Activated CD8-positive, alpha-beta T cell treated with anti-CD3 and anti-CD28 coated beads, Interleukin-2, amount 10 ng/mL, durations not matched to agents 7 days and 5 days (primary cell): ENCODE data around the gene ABCA9. TPM values are rescaled to one million over a fixed set of nuclear protein-coding genes. Genes with fewer than 3 reads are reported as not detected.

ENCODE experiments used
- ATAC-seq: fragments of 150-1000 bp; cut with Tn5 transposase; one replicate; pipeline ENCODE4 v1.10.0; 2021; ENCODE audit warnings: moderate library complexity
- CTCF ChIA-PET: fragments of 350-600 bp; sonication (Branson Sonifier 250); formaldehyde crosslinking; loops from one replicate; lab custom pipeline; 2021; ENCODE audit warnings: antibody characterized with exemption; lab: Charles Lee
- POLR2A ChIA-PET: fragments of 350-600 bp; sonication (Branson Sonifier 250); formaldehyde crosslinking; loops from one replicate; lab custom pipeline; 2021; ENCODE audit warnings: antibody characterized with exemption; lab: Charles Lee
- DNase-seq: peaks from one replicate; pipeline ENCODE4 v3.0.0-alpha.2; 2020
- H3K27ac Mint-ChIP-seq: one replicate; pipeline ENCODE4 v1.8.0; 2021; ENCODE audit warnings: mild to moderate bottlenecking, mixed read lengths
- H3K27me3 Mint-ChIP-seq: one replicate; pipeline ENCODE4 v1.8.0; 2021; ENCODE audit warnings: low read depth, mixed read lengths
- H3K36me3 Mint-ChIP-seq: one replicate; pipeline ENCODE4 v1.8.0; 2021; ENCODE audit warnings: low read depth, mixed read lengths
- H3K4me1 Mint-ChIP-seq: one replicate; pipeline ENCODE4 v1.8.0; 2021; ENCODE audit warnings: low read depth, mixed read lengths
- H3K4me3 Mint-ChIP-seq: one replicate; pipeline ENCODE4 v1.8.0; 2021; ENCODE audit warnings: mild to moderate bottlenecking, mixed read lengths
- H3K9me3 Mint-ChIP-seq: one replicate; pipeline ENCODE4 v1.8.0; 2022; ENCODE audit warnings: mixed read lengths; ENCODE audit not compliant: insufficient read depth
- microRNA-seq: library from miRNA; unstranded; fragments of <30 nt; microRNA quantifications from one replicate; pipeline ENCODE4 v1.2.0, GENCODE V29; 2022
- total RNA-seq, 2 experiments: library from RNA; stranded (reverse); gene quantifications; one replicate each; pipeline ENCODE4 v1.2.3, GENCODE V29; 2021

The ABCA9 gene
- total RNA-seq, 2 experiments from 2014 or later = not detected

GRCh38 chr17:68937890-68938514 is 122.7 kb downstream of the ABCA9 start:
- ATAC-seq (no peak), DNase-seq (no peak)
- H3K4me3 Mint-ChIP-seq = no peak overlapping the region
- H3K4me1 Mint-ChIP-seq = no peaks in the 10 kb centered on the region
- H3K27me3 Mint-ChIP-seq = peaks cover 3% of the 10 kb centered on the region
- H3K36me3 Mint-ChIP-seq = no peaks in the 10 kb centered on the region
- ChIA-PET POLR2A (no interaction called here), CTCF (no interaction called here)
- H3K9me3 Mint-ChIP-seq = no peaks in the 10 kb centered on the region
- H3K27ac Mint-ChIP-seq = no peak overlapping the region

DNA sequence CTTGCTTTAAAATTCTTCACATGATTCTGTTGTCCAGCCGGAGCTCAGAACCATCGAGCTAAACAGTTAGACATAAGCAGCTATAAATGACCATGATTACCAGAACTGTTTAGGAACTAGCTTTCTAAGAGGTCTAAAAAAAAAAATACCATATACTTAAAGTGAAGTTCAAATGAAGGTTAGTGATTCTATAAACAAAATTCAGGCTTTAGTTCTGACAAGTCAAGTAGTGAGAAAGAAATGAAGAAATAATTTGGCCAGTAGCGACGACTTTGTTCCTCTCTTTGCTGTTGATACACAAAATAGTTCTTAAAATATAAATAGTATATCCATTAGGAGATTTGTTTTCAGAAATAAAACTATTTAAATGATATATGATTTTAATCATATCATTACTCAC is 133.2 kb downstream of the ABCA9 start:
- no peaks in the 10 kb centered on the region for H3K9me3 Mint-ChIP-seq

DNA sequence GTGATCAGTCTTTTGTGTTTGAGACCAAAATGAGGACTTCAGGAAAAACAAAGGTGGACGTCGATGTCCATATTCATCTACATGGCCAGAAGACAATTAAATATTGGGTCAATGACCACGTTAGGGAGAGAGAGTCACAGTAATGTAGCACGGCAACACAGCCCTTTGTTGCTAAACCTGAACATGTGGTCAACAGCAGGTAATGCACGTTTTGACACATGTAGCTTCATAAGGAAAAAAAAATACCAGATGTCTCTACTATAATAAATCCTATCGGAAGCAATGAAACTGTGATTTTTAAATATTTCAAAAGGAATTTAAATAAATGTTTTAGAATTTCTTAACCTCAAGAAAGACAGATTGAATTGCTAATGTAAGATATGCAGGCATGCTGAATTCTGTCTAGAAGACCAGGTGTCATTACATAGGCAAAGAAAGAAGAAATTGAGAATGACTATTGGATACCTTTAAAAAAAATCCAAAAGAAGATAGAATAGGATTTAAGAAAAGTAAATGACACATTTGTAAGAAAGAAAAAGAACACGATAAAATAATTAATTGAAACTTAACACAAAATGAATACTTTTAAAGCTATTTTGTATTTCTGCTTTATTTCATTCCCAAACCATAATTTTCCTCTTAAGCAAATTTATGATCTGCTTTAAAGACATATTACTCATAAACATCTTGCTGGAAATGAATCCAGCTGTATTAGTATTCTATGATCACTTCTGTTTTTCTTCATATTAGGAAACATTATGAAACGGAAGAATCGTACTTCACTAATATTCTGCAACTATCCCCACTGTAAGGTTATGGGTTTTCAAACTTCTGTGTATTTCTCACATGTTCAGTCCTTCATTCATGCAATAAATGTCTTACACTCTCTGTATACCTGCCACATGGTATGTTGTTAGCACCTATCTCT is 135.7 kb downstream of the ABCA9 start:
- Mint-ChIP-seq H3K4me1 (no peaks in the 10 kb centered on the region), H3K27me3 (no peaks in the 10 kb centered on the region), H3K9me3 (no peaks in the 10 kb centered on the region), H3K4me3 (no peak overlapping the region), H3K36me3 (no peaks in the 10 kb centered on the region), H3K27ac (no peak overlapping the region)
- DNase-seq (no peak), ATAC-seq (no peak)
- ChIA-PET CTCF (no interaction called here), POLR2A (no interaction called here)

More for the DNA sequence above, 133.2 kb downstream of the ABCA9 start:
- DNase-seq (no peak), ATAC-seq (no peak)
- no peak overlapping the region for H3K4me3 Mint-ChIP-seq
- no peaks in the 10 kb centered on the region for H3K27me3 Mint-ChIP-seq
- no peak overlapping the region for H3K27ac Mint-ChIP-seq
- ChIA-PET POLR2A (no interaction called here), CTCF (no interaction called here)
- H3K36me3 Mint-ChIP-seq = no peaks in the 10 kb centered on the region
- no peaks in the 10 kb centered on the region for H3K4me1 Mint-ChIP-seq

Small RNA genes lying within 50 kb of the gene (microRNA-seq; reads per million reads assigned to microRNA genes)
- not detected for gene MIR4524A
- gene MIR4524B = not detected

Other genes starting within 250 kb of the ABCA9 start
- gene ABCA8, start 105.5 kb downstream of the ABCA9 start, total RNA-seq = not detected
- under 1 TPM; 0.08 TPM for gene ABCA6, start 81.0 kb upstream of the ABCA9 start, total RNA-seq
- under 1 TPM; 0.26 to 0.32 TPM for gene ABCA10, start 167.9 kb upstream of the ABCA9 start, total RNA-seq